GM10266 (cell line): ENCODE data around the gene FRAS1.
"Not testable (repeated sequence)": the region's sequence is repeated elsewhere in the genome, so short reads cannot be mapped to it uniquely, and the experiment has no call there.

ENCODE experiments used
- DNase-seq: peaks from one replicate; pipeline ENCODE4 v3.0.0; 2012; ENCODE audit errors: extremely low spot score
- TF ChIP-seq, protein P1 (sequence below): IDR thresholded peaks from 2 replicates; pipeline ENCODE4 v1.5.1; 2012; ENCODE audit warnings: mild to moderate bottlenecking, low read depth; ENCODE audit not compliant: control insufficient read depth, insufficient read depth; ENCODE audit errors: missing control alignments

Gene FRAS1, protein sequence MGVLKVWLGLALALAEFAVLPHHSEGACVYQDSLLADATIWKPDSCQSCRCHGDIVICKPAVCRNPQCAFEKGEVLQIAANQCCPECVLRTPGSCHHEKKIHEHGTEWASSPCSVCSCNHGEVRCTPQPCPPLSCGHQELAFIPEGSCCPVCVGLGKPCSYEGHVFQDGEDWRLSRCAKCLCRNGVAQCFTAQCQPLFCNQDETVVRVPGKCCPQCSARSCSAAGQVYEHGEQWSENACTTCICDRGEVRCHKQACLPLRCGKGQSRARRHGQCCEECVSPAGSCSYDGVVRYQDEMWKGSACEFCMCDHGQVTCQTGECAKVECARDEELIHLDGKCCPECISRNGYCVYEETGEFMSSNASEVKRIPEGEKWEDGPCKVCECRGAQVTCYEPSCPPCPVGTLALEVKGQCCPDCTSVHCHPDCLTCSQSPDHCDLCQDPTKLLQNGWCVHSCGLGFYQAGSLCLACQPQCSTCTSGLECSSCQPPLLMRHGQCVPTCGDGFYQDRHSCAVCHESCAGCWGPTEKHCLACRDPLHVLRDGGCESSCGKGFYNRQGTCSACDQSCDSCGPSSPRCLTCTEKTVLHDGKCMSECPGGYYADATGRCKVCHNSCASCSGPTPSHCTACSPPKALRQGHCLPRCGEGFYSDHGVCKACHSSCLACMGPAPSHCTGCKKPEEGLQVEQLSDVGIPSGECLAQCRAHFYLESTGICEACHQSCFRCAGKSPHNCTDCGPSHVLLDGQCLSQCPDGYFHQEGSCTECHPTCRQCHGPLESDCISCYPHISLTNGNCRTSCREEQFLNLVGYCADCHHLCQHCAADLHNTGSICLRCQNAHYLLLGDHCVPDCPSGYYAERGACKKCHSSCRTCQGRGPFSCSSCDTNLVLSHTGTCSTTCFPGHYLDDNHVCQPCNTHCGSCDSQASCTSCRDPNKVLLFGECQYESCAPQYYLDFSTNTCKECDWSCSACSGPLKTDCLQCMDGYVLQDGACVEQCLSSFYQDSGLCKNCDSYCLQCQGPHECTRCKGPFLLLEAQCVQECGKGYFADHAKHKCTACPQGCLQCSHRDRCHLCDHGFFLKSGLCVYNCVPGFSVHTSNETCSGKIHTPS (N-terminal part only)

DNA sequence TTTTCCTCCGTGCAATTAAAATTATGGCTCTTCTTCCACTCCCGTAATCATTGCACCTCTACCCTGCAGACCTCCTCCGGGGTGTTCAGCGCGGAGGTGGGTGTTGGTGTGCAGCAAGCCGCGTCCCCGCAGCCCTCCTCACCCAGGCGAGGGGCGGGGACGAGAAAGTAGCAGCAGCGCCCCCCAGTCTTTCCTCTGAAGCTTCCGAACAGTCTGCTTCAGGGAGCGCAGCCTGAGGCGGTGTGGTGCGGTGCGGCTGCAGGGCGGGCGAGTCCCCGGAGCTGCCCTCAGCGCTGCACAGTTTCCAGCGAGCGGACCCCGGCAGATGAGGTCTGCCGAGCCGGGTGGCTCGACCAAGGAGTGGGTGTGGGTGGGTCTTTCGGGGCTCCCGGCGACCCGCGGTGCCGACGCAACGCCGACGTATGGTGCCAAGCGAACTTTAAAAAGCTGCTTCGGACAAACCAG is at the start of gene FRAS1:
TSS of gene FRAS1 (plus strand) at position 189 of the 465 bp plus-strand sequence. CDS start 687 bp downstream, outside the sequence.
- DNase-seq = peak; percentile 22
- TF ChIP-seq, protein P1, sequence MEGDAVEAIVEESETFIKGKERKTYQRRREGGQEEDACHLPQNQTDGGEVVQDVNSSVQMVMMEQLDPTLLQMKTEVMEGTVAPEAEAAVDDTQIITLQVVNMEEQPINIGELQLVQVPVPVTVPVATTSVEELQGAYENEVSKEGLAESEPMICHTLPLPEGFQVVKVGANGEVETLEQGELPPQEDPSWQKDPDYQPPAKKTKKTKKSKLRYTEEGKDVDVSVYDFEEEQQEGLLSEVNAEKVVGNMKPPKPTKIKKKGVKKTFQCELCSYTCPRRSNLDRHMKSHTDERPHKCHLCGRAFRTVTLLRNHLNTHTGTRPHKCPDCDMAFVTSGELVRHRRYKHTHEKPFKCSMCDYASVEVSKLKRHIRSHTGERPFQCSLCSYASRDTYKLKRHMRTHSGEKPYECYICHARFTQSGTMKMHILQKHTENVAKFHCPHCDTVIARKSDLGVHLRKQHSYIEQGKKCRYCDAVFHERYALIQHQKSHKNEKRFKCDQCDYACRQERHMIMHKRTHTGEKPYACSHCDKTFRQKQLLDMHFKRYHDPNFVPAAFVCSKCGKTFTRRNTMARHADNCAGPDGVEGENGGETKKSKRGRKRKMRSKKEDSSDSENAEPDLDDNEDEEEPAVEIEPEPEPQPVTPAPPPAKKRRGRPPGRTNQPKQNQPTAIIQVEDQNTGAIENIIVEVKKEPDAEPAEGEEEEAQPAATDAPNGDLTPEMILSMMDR = no peak

DNA sequence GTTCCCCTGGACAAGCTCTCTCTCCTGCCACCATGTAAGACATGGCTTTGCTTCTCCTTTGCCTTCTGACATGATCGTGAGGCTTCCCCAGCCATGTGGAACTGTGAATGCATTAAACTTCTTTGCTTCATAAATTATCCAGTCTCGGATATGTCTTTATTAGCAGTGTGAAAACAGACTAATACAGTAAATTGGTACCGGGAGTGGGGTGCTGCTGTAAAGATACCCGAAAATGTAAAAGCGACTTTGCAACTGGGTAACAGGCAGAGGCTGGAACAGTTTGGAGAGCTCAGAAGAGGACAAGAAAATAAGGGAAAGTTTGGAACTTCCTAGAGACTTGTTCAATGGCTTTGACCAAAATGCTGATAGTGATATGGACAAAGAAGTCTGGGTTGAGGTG is 46.1 kb upstream of the FRAS1 start:
- not testable (repeated sequence) for DNase-seq

DNA sequence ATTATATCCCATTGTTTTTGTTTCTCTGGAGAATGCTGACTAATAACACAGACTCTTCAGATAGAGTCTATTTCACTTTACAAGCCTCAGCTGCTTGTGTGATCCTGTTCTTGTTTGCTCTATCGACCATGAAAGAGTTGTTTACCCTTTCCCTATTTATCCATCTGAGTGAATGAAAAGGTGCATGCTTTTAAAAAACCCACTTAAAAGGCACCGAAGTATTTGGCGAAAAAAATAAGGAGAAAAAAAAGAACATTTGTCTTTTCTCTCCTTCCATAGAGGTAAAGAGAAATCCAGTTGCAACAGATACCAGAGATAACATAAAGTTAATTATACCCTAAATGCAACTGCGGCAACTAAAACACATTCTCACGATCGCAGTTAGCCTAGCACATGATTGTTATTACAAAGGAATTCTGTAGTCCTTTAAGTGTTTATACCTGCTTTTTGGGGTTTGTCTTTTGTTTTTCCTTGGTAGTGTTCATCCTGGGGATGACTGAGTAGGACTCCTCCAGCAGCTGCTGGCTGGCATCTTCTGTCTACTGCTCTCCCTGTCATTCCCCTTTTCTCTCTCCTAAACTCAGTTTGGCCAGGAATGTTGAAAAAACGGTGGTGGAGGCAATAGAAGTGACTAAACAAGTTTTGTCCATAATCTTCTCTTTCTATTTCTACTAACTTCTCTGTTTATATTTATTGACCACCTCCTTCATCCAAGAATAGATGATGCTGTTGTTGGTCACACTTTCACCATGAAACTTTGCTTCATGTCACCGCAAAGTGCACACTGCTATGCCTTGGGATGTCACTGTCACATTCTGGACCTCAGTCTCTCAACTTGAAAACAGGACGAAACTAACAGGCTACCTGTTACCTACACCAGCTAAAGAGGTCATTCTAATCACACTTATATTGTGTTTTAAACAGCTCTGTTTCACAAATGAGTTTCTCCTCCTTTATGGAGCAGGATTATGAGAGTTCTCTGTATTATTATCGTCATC is 41.9 kb upstream of the FRAS1 start:
- DNase-seq = no peak
- TF ChIP-seq, protein P1 = no peak

DNA sequence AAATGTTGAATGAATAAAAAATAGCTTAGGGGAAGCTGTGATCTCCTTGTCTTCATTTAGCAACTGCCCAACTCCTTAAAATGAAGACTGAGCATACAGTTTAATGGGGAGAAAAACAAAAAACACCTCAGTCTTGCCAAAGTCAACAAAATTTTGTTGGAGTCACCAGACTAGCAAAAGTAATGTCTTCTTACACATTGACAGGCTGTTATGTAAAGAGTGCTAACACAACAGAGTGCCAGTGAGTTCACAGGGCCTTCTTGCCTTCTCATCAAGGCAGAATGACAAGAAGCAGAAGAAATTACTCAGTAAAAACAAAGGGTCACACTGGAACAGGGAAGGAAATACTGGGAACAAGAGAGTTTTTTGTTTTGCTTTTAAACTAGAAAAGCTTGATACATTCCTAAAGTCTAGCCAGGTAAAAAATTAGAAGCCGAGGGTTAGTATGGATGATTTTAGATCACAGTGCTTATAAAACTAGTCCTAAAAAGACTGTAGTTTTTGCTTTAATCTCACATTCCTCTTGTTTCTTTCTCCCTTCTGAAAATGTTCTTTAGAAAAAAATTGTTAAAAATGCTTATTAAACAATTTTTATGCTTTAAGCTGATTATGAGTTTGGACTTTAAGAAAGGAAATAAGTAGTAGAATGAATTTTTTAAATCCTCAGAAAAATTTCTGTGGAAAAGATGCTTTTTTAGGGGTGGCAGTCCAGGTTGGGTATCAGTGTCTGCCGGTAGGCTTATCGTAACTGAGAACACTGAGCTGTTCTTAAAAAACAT is 38.7 kb upstream of the FRAS1 start:
- no peak for DNase-seq
- TF ChIP-seq, protein P1 = no peak

DNA sequence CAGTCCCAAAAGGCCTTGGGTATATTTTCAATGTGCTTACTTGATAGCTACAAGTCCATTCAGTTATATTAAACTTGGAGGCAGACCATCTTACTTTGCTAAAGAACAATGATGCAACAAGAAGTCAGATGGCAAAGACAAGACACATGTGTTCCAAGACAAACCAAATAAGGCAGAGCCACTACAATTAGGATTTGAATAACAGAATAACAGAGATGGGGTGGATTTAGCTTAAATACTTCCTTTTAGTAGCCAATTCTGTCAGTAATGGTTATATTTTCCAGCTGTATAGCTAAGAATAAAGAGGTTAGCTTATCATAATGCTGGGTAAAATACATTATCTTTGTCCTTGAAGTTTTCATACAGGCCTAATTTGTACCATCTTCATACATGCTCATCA is 37.7 kb upstream of the FRAS1 start:
- TF ChIP-seq, protein P1 = no peak
- DNase-seq = no peak

DNA sequence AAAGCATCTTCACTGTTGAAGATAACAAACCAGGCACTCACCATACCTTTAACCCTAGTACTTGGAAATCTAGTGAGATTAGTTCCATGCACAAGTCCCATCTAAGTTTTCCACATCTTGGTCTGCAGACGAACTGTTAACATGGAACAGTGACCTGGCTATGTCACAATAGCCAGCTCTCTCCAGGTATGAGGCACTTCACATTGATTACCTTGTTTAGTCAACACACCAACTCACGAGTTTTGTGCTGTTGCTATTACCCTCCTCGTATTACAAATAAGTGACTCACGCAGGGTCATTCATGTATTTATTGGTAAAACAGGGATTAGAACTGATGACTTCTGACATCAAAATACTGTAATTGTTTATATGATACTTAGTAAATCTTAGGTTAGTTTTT is 36.4 kb upstream of the FRAS1 start:
- TF ChIP-seq, protein P1 = no peak
- DNase-seq = no peak
